KMS-11 (cell line): ENCODE results near the gene EMD.
"Not testable (repeated sequence)": the region's sequence is repeated elsewhere in the genome, so short reads cannot be mapped to it uniquely, and the experiment has no call there.

Experiments used
- H2AFZ ChIP-seq: fragments of 200-600 bp; sonication (generic); 2 replicates; pipeline ENCODE4 v1.6.1; 2016; ENCODE audit warnings: antibody characterized with exemption, mixed run types, low read depth
- H3K27ac ChIP-seq: fragments of 200-600 bp; sonication (generic); 2 replicates; pipeline ENCODE4 v1.6.1; 2016; ENCODE audit warnings: mild to moderate bottlenecking, mixed run types
- H3K27me3 ChIP-seq: fragments of 200-600 bp; sonication (generic); 2 replicates; pipeline ENCODE4 v1.6.1; 2017; ENCODE audit warnings: mild to moderate bottlenecking, low read depth, mixed run types, moderate library complexity; ENCODE audit not compliant: insufficient read depth
- H3K36me3 ChIP-seq: fragments of 200-600 bp; sonication (generic); 2 replicates; pipeline ENCODE4 v1.6.1; 2017; ENCODE audit warnings: mild to moderate bottlenecking, mixed run types; ENCODE audit not compliant: insufficient read depth
- H3K4me1 ChIP-seq: fragments of 200-600 bp; sonication (generic); 2 replicates; pipeline ENCODE4 v1.6.1; 2016; ENCODE audit warnings: mild to moderate bottlenecking, low read depth, mixed run types; ENCODE audit not compliant: poor library complexity, severe bottlenecking
- H3K4me2 ChIP-seq: fragments of 200-600 bp; sonication (generic); 2 replicates; pipeline ENCODE4 v1.7.0; 2016; ENCODE audit warnings: mild to moderate bottlenecking, mixed run types
- H3K4me3 ChIP-seq: fragments of 200-600 bp; sonication (generic); IDR thresholded peaks from 2 replicates; pipeline ENCODE4 v1.6.1; 2017; ENCODE audit warnings: low read depth, low read length, mixed read lengths; ENCODE audit not compliant: insufficient read depth
- H3K79me2 ChIP-seq: fragments of 200-600 bp; sonication (generic); 2 replicates; pipeline ENCODE4 v1.6.1; 2016; ENCODE audit warnings: low read depth, mixed run types; ENCODE audit not compliant: insufficient read depth
- H3K9ac ChIP-seq: fragments of 200-600 bp; sonication (generic); 2 replicates; pipeline ENCODE4 v1.6.1; 2016; ENCODE audit warnings: mild to moderate bottlenecking, mixed run types
- H4K20me1 ChIP-seq: fragments of 200-600 bp; sonication (generic); 2 replicates; pipeline ENCODE4 v1.6.1; 2016; ENCODE audit warnings: mild to moderate bottlenecking, mixed run types; ENCODE audit not compliant: insufficient read depth
- CTCF ChIP-seq: fragments of 200-600 bp; sonication (generic); conservative IDR thresholded peaks from 2 replicates; pipeline ENCODE4 v1.6.1; 2017; ENCODE audit warnings: low read depth, mild to moderate bottlenecking, antibody characterized with exemption, low read length, moderate library complexity, mixed read lengths

The EMD gene

GRCh38 chrX:154398668-154399526, 19.8 kb downstream of the EMD start:
- Histone ChIP-seq H3K27ac (peak overlapping the region; percentile 99), H2AFZ (no peak overlapping the region), H3K36me3 (0 out of 2 replicates have a peak, but pooled peaks cover 7% of the 10 kb centered on the region), H3K27me3 (no peaks in the 10 kb centered on the region), H3K4me2 (peak overlapping the region; percentile 74), H3K4me1 (peaks cover 4% of the 10 kb centered on the region), H3K9ac (peak overlapping the region; percentile 100), H4K20me1 (no peaks in the 10 kb centered on the region), H3K4me3 (no peak overlapping the region), H3K79me2 (peaks cover 21% of the 10 kb centered on the region)
- peak; percentile 86 for TF ChIP-seq CTCF

DNA sequence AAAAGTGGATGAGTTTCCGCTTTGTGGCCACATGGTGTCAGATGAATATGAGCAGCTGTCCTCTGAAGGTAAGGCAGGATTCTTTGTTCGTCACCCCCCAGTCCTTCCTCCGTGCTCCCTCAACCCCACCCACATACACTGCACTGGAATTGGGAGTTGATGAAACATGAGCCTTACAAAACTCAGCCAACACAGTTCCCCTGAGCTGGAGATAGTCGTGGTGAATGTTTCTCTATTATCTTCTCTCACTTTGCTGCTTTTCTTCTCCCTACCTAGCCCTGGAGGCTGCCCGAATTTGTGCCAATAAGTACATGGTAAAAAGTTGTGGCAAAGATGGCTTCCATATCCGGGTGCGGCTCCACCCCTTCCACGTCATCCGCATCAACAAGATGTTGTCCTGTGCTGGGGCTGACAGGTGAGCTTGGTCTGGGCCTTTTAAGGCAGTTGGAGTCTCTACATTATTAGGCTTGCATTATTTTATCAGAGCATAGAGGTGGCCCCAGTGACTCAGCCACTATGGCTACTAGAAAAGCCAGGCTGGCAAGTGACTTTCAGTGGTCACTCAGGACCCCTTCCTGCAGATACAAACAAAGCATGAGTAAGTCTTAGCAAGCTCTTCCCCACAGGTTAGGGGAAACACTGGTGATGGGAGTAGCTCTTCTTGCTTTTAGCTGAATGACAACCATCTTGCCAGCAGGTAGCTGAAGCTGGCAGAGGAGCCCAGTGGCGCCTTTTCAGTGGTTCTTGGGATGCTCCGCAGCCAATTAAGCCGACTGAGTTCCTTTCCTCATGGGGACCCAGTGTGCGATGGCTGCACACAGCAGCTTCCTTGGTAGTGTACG, 20.7 kb downstream of the EMD start:
- no peak for TF ChIP-seq CTCF
- H3K4me3 ChIP-seq: no peak overlapping the region
- H3K79me2 ChIP-seq: peaks cover 21% of the 10 kb centered on the region
- 0 out of 2 replicates have a peak, but pooled peaks cover 7% of the 10 kb centered on the region for H3K36me3 ChIP-seq
- H3K27me3 ChIP-seq: no peaks in the 10 kb centered on the region
- no peak overlapping the region for H2AFZ ChIP-seq
- peak overlapping the region; percentile 99 for H3K27ac ChIP-seq
- peaks cover 4% of the 10 kb centered on the region for H3K4me1 ChIP-seq
- H3K9ac ChIP-seq: peak overlapping the region; percentile 100
- peak overlapping the region; percentile 74 for H3K4me2 ChIP-seq
- H4K20me1 ChIP-seq: no peaks in the 10 kb centered on the region

GRCh38 chrX:154400369-154400817, 21.3 kb downstream of the EMD start:
- not testable (repeated sequence) for H3K36me3 ChIP-seq, H3K4me3 ChIP-seq, H4K20me1 ChIP-seq, H3K27me3 ChIP-seq, H3K4me1 ChIP-seq, H2AFZ ChIP-seq
- peak overlapping the region; percentile 74; the same call in 1 of the 2 replicates for H3K4me2 ChIP-seq
- H3K27ac ChIP-seq: peak overlapping the region; percentile 99
- peak overlapping the region; percentile 100; the same call in 1 of the 2 replicates for H3K9ac ChIP-seq
- peaks cover 21% of the 10 kb centered on the region for H3K79me2 ChIP-seq

DNA sequence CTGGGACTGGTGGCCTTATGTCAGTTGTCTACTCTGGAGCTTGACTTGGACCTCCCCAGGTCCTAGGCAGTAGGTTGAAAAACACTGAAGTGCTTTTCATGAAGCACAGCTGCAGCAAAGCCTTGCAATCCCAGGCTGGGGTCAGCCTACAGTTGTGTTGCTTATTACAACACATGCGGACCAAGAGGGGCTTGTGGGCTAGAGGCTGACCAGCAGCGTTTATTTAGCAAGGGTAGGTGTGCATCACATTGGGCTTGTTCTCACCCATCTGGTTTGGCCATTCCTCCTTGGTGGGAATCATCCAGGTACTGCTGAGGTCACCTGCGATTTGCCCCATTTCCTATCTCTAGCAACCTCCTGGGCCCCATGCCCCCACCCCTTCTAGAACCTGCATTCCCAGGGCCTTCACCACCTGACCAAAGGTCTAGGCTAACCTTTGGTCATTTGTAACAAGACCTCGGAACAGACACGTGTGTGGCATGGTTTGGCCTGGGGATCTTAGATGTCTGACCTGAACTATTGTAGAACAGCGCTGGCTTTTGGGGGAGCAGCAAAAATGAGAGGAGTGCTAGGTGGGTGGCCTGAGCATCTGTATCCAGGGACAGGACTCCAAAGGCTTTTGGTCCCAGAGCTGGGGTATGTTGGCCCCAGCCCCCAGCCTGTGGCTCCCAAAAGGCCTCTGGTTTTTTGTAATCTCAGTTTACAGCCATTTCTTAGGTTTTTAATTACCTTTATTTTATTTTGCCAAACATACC, 22.1 kb downstream of the EMD start:
- Histone ChIP-seq H3K4me2 (no peak overlapping the region), H3K9ac (peak overlapping the region; percentile 29; the same call in 1 of the 2 replicates), H2AFZ (no peak overlapping the region), H3K4me1 (peaks cover 4% of the 10 kb centered on the region), H3K27ac (peak overlapping the region; percentile 99; the same call in 1 of the 2 replicates), H3K36me3 (0 out of 2 replicates have a peak, but pooled peaks cover 7% of the 10 kb centered on the region), H3K4me3 (no peak overlapping the region), H3K27me3 (no peaks in the 10 kb centered on the region), H3K79me2 (peaks cover 21% of the 10 kb centered on the region), H4K20me1 (no peaks in the 10 kb centered on the region)
- TF ChIP-seq CTCF: no peak
